Fibroblast of lung (primary cell): ENCODE results near the gene CIITA.

Source experiments
- CTCF ChIP-seq, 2 donors: IDR thresholded peaks in 1 of 2; conservative IDR thresholded peaks in 1 of 2; 1 replicate in 1 of 2; 2 replicates in 1 of 2; pipeline ENCODE4 v1.5.1; 2011 to 2012; ENCODE audit warnings: low read length in 2 of 2, control low read depth in 1 of 2, inconsistent platforms in 1 of 2, low read depth in 1 of 2, mild to moderate bottlenecking in 1 of 2
- EZH2 ChIP-seq: IDR thresholded peaks from 2 replicates; pipeline ENCODE4 v1.5.1; 2012; ENCODE audit warnings: low read length, control low read depth, mild to moderate bottlenecking; ENCODE audit errors: missing control alignments

- no peak for TF ChIP-seq CTCF (conservative IDR thresholded peaks at IDR 0.05 in 1 of 2, IDR thresholded peaks at IDR 0.05 in 1 of 2; ENCODE audit: low read depth in 1 of 2, low read length in 2 of 2)
- TF ChIP-seq EZH2, result no peak
Measured at GRCh38 chr16:10850478-10850850, 26.5 kb upstream of the CIITA start.
